Suprapubic skin (tissue), 3 donors: Measurements from ENCODE around the gene DENND4B.

Source experiments
- CTCF ChIP-seq, 2 donors: fragments of 200-600 bp in 1 of 2; fragments of 450-650 bp in 1 of 2; sonication (generic) in 1 of 2; IDR thresholded peaks; one replicate each; pipeline ENCODE4 v1.5.1; 2016 to 2019; ENCODE audit warnings: antibody characterized with exemption in 2 of 2, mild to moderate bottlenecking in 1 of 2, moderate library complexity in 1 of 2
- EP300 ChIP-seq: sonication (generic); formaldehyde crosslinking; IDR thresholded peaks from one replicate; pipeline ENCODE4 v1.6.1; 2017; ENCODE audit warnings: antibody characterized with exemption
- POLR2A ChIP-seq, 2 donors: fragments of 450-650 bp; IDR thresholded peaks; one replicate each; pipeline ENCODE4 v1.6.1; 2017; ENCODE audit warnings: antibody characterized with exemption in 2 of 2, mild to moderate bottlenecking in 2 of 2, moderate library complexity in 2 of 2

- TF ChIP-seq POLR2A (IDR thresholded peaks at IDR 0.05) (no peak), CTCF (IDR thresholded peaks at IDR 0.05) (no peak), EP300 (no peak)
Observed at GRCh38 chr1:153961421-153961820, 14.9 kb upstream of the DENND4B start.
